Left forelimb (tissue), 1 donor: ENCODE data around the gene SLC43A3.

Experiments used
- DNase-seq: peaks from one replicate; pipeline ENCODE4 v3.0.0-alpha.2; 2018; ENCODE audit warnings: low spot score

The SLC43A3 gene

DNA sequence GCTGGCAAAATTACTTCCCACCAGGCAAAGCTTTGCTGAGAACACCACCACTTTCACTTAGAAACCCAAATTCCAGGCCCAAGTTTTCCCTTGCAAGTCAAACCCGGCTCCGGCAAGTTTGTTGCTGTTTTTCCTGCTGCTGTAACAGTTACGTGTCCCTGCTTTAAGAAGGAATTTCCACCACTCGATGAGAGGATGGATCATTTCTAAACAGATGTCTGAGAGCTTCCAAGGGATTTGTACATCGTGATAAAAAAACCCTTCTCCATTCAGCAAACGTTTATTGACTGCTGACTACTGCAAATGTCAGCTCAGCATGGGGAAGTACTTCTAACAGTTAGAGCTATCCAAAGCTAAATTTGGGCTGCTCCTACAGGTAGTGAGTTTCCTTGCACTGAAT lies 69.1 kb downstream of the SLC43A3 start:
- no peak for DNase-seq

GRCh38 chr11:57357310-57357709 lies 69.6 kb downstream of the SLC43A3 start:
- DNase-seq: no peak
